Adipocyte (in vitro differentiated cells): ENCODE data around the gene DOCK7.
A peak's percentile ranks its signal among the peaks of the same experiment; 100 is the strongest.

Experiments
- DNase-seq: peaks from one replicate; pipeline ENCODE4 v3.0.0-alpha.2; 2015; ENCODE audit warnings: low read depth
- H3K27me3 ChIP-seq: replicated peaks from 2 replicates; pipeline ENCODE4 v1.7.0; 2013; ENCODE audit warnings: mild to moderate bottlenecking, low read length, moderate library complexity; ENCODE audit not compliant: control insufficient read depth, insufficient read depth
- H3K36me3 ChIP-seq: 2 replicates; pipeline ENCODE4 v1.7.0; 2013; ENCODE audit warnings: low read length, mild to moderate bottlenecking, moderate library complexity; ENCODE audit not compliant: control insufficient read depth, insufficient read depth, severe bottlenecking
- H3K4me1 ChIP-seq: 2 replicates; pipeline ENCODE4 v1.7.0; 2013; ENCODE audit warnings: mild to moderate bottlenecking, low read length, moderate library complexity; ENCODE audit not compliant: control insufficient read depth, insufficient read depth
- H3K4me3 ChIP-seq: 2 replicates; pipeline ENCODE4 v1.7.0; 2013; ENCODE audit warnings: mild to moderate bottlenecking, low read length, moderate library complexity
- H3K9ac ChIP-seq: 2 replicates; pipeline ENCODE4 v1.7.0; 2013; ENCODE audit warnings: mild to moderate bottlenecking, low read length, moderate library complexity
- H3K9me3 ChIP-seq: 2 replicates; pipeline ENCODE4 v1.7.0; 2013; ENCODE audit warnings: mild to moderate bottlenecking, low read length, moderate library complexity; ENCODE audit not compliant: control insufficient read depth

Gene DOCK7

GRCh38 chr1:62437273-62437940 is 250.8 kb downstream of the DOCK7 start:
- DNase-seq: peak; percentile 63
- Histone ChIP-seq H3K9ac (peak overlapping the region; percentile 99), H3K9me3 (no peaks in the 10 kb centered on the region), H3K36me3 (peaks cover 12% of the 10 kb centered on the region), H3K27me3 (no peaks in the 10 kb centered on the region), H3K4me3 (peak overlapping the region; percentile 96), H3K4me1 (peaks cover 16% of the 10 kb centered on the region)

GRCh38 chr1:62436466-62437272 is 251.5 kb downstream of the DOCK7 start, which contains the start of gene USP1:
Gene USP1, plus strand, starts transcription at chr1:62437049. Its CDS starts 2,819 bp downstream, at chr1:62439868.
- Histone ChIP-seq H3K9me3 (no peaks in the 10 kb centered on the region), H3K27me3 (no peaks in the 10 kb centered on the region), H3K36me3 (peaks cover 4% of the 10 kb centered on the region), H3K9ac (peak within 1 kb of the TSS; percentile 99), H3K4me3 (peak within 1 kb of the TSS; percentile 96), H3K4me1 (peaks cover 16% of the 10 kb centered on the region)
- no peak for DNase-seq

- Histone ChIP-seq H3K9me3 (no peaks in the 10 kb centered on the region), H3K4me3 (peak overlapping the region; percentile 96), H3K36me3 (no peaks in the 10 kb centered on the region), H3K27me3 (no peaks in the 10 kb centered on the region), H3K4me1 (peaks cover 16% of the 10 kb centered on the region), H3K9ac (peak overlapping the region; percentile 99)
- peak; percentile 99 for DNase-seq
Observed at GRCh38 chr1:62436039-62436465, 252.1 kb downstream of the DOCK7 start.

GRCh38 chr1:62435231-62436038 is 252.8 kb downstream of the DOCK7 start:
- Histone ChIP-seq H3K36me3 (no peaks in the 10 kb centered on the region), H3K4me1 (peaks cover 16% of the 10 kb centered on the region), H3K9me3 (no peaks in the 10 kb centered on the region), H3K9ac (peak overlapping the region; percentile 99), H3K27me3 (no peaks in the 10 kb centered on the region), H3K4me3 (peak overlapping the region; percentile 96)
- no peak for DNase-seq

GRCh38 chr1:62434618-62435001 is 253.6 kb downstream of the DOCK7 start:
- Histone ChIP-seq H3K27me3 (no peaks in the 10 kb centered on the region), H3K9ac (no peak overlapping the region), H3K36me3 (no peaks in the 10 kb centered on the region), H3K9me3 (no peaks in the 10 kb centered on the region), H3K4me1 (peaks cover 16% of the 10 kb centered on the region), H3K4me3 (no peak overlapping the region)
- no peak for DNase-seq

GRCh38 chr1:62433861-62434617 is 254.1 kb downstream of the DOCK7 start:
- H3K27me3 ChIP-seq: no peaks in the 10 kb centered on the region
- DNase-seq: peak; percentile 18
- no peak overlapping the region for H3K9ac ChIP-seq
- no peak overlapping the region for H3K4me3 ChIP-seq
- H3K36me3 ChIP-seq: no peaks in the 10 kb centered on the region
- peaks cover 15% of the 10 kb centered on the region for H3K4me1 ChIP-seq
- no peaks in the 10 kb centered on the region for H3K9me3 ChIP-seq

GRCh38 chr1:62429581-62429980 is 258.6 kb downstream of the DOCK7 start:
- no peaks in the 10 kb centered on the region for H3K36me3 ChIP-seq
- no peaks in the 10 kb centered on the region for H3K4me1 ChIP-seq
- no peak overlapping the region for H3K4me3 ChIP-seq
- DNase-seq: no peak
- no peaks in the 10 kb centered on the region for H3K27me3 ChIP-seq
- H3K9me3 ChIP-seq: no peaks in the 10 kb centered on the region
- H3K9ac ChIP-seq: no peak overlapping the region

GRCh38 chr1:62428351-62428750 is 259.8 kb downstream of the DOCK7 start:
- DNase-seq: no peak
- H3K36me3 ChIP-seq: no peaks in the 10 kb centered on the region
- peaks cover 2% of the 10 kb centered on the region for H3K4me1 ChIP-seq
- no peak overlapping the region for H3K4me3 ChIP-seq
- H3K9ac ChIP-seq: no peak overlapping the region
- H3K9me3 ChIP-seq: no peaks in the 10 kb centered on the region
- no peaks in the 10 kb centered on the region for H3K27me3 ChIP-seq

GRCh38 chr1:62426794-62427193 is 261.4 kb downstream of the DOCK7 start:
- peaks cover 2% of the 10 kb centered on the region for H3K4me1 ChIP-seq
- H3K36me3 ChIP-seq: no peaks in the 10 kb centered on the region
- no peak overlapping the region for H3K4me3 ChIP-seq
- no peak overlapping the region for H3K9ac ChIP-seq
- no peaks in the 10 kb centered on the region for H3K27me3 ChIP-seq
- no peaks in the 10 kb centered on the region for H3K9me3 ChIP-seq
- no peak for DNase-seq

GRCh38 chr1:62426237-62426636 is 261.9 kb downstream of the DOCK7 start:
- peaks cover 2% of the 10 kb centered on the region for H3K4me1 ChIP-seq
- H3K27me3 ChIP-seq: no peaks in the 10 kb centered on the region
- H3K9ac ChIP-seq: no peak overlapping the region
- H3K36me3 ChIP-seq: no peaks in the 10 kb centered on the region
- no peak overlapping the region for H3K4me3 ChIP-seq
- H3K9me3 ChIP-seq: no peaks in the 10 kb centered on the region
- no peak for DNase-seq
